ENCODE results near the gene SZT2.
"Not testable (repeated sequence)": the region's sequence is repeated elsewhere in the genome, so short reads cannot be mapped to it uniquely, and the experiment has no call there.

DNA sequence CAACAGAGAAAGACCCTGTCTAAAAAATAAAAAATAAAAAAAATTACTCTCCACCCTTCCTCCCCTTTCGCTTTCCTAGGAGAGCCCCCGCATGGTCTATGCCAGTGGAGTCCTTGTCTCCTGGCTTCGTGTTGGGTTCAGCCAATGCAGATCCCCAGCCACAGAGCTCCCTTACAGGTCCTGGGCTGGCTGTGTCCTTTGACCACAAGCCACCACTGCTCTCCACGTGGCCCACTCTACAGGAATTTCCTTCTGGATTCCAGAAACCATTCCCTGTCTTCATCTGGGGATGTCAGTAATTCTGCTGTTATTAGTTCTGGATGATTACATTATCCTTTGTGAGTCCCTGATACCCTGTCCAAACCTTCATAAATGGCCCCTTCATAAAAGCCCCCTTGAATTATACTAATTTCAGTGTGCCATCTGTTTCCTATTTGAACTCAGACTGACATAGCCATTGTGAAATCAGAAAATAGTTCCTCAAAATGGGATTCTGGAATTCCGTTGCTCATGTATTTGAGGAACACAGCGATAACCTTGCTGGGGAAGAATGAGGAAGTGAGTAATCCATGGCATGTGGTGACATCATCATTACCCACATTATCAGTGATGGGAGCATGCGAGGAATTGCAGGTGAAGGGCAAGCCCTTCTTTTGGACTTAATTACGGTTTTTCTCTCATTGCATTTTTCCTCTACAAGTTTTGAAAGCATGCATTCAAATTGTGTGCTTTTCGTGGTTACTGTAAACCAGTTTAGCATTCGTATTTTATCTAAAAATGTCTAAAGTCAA is 86.1 kb downstream of the SZT2 start:
- TF ChIP-seq, protein P1, sequence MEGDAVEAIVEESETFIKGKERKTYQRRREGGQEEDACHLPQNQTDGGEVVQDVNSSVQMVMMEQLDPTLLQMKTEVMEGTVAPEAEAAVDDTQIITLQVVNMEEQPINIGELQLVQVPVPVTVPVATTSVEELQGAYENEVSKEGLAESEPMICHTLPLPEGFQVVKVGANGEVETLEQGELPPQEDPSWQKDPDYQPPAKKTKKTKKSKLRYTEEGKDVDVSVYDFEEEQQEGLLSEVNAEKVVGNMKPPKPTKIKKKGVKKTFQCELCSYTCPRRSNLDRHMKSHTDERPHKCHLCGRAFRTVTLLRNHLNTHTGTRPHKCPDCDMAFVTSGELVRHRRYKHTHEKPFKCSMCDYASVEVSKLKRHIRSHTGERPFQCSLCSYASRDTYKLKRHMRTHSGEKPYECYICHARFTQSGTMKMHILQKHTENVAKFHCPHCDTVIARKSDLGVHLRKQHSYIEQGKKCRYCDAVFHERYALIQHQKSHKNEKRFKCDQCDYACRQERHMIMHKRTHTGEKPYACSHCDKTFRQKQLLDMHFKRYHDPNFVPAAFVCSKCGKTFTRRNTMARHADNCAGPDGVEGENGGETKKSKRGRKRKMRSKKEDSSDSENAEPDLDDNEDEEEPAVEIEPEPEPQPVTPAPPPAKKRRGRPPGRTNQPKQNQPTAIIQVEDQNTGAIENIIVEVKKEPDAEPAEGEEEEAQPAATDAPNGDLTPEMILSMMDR (IDR thresholded peaks at IDR 0.05; ENCODE audit: low read depth, low read length, poor library complexity, severe bottlenecking), result not testable (repeated sequence)
- TF ChIP-seq EZH2phosphoT487 (IDR thresholded peaks at IDR 0.05; ENCODE audit: borderline replicate concordance, low read length), result not testable (repeated sequence)

Data from DOHH2 (cell line).